GM18870 (cell line): ENCODE measurements around the gene TRPC1.
"Not testable (repeated sequence)": the region's sequence is repeated elsewhere in the genome, so short reads cannot be mapped to it uniquely, and the experiment has no call there.

ENCODE experiments used
- ATAC-seq: cut with Tn5 transposase; IDR thresholded peaks from one replicate; pipeline ENCODE4 v1.9.1; 2021; ENCODE audit warnings: moderate library complexity; ENCODE audit not compliant: unreplicated experiment

Gene TRPC1

GRCh38 chr3:142723968-142724681, at the start of gene TRPC1:
Gene TRPC1, plus strand, starts transcription at chr3:142724034. Its CDS starts 526 bp downstream, at chr3:142724560.
- ATAC-seq, result peak; percentile 78

GRCh38 chr3:142676151-142676550, 47.7 kb upstream of the TRPC1 start:
- no peak for ATAC-seq

DNA sequence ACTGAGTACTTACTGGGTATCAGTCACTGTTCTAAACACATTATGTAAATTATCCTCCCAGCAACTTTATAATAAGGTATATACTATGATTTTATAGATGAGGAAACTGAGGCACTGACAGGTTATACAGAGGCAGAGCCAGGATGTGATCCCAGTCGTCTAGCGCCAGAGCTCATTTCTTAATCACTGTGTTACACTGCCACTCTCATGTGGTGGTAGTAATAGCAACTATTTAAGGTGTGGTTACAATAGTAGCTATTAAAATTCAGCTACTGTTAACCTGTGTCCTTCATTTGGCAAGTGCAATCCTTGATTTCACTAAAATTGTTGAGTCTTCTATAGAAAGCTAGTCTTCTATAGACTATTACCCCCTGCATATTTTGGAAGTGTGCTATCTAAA, 43.1 kb upstream of the TRPC1 start:
- no peak for ATAC-seq

- ATAC-seq, result no peak
Measured at GRCh38 chr3:142690613-142691012, 33.2 kb upstream of the TRPC1 start.

DNA sequence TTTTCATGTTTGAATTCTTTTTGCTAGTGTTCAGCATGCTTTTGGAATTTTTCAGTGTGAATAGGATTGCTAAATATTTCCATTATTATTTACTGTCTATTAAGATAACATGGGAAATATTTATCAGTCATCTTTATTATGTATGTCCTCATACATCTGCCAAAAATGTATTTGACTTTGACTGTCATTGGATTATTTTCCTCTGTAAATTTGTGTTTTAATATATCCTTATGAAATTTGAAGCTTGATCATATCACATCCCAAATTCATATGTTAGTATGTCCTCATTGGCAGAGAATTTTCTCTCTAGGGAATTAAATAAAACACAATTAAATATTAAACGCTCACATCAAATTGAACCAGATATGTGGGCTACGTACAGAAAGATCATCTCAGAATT, 32.3 kb upstream of the TRPC1 start:
- no peak for ATAC-seq

DNA sequence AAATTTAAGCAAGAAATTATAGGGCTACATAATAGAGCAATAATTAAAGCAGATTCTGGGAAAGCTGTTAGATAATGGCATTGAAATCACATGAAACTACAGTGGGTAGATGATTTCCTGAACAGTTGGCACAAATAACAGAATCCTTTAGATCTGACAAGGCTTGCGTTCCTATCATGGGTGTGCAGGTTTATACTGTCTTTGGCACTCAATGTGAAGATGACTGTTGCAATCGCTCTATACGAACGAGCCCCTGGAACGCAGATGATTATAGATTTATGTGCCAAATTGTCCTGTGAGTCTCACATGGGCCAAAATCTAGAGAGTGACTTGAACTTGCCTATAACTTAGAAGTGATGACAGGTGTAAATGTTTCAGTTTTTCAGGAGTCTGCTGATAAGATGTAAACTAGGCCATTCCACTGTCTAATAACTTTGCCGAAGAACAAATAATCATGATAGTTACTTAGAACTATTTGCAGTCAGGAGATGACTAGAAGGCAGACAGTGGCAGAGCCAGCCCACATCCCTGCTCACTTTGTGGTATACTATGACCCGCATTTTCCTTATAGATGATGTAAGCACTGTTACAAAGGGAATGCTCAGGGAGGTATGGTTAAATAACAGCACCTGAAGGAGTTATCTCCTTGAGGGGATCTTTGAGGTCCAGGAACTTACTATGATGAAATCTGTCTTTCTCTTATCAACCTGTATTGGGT, 30.5 kb upstream of the TRPC1 start:
- no peak for ATAC-seq

- ATAC-seq, result no peak
Measured at GRCh38 chr3:142694225-142694624, 29.6 kb upstream of the TRPC1 start.

- no peak for ATAC-seq
Measured at GRCh38 chr3:142705198-142705597, 18.6 kb upstream of the TRPC1 start.

- no peak for ATAC-seq
Measured at GRCh38 chr3:142706321-142707127, 17.3 kb upstream of the TRPC1 start.

DNA sequence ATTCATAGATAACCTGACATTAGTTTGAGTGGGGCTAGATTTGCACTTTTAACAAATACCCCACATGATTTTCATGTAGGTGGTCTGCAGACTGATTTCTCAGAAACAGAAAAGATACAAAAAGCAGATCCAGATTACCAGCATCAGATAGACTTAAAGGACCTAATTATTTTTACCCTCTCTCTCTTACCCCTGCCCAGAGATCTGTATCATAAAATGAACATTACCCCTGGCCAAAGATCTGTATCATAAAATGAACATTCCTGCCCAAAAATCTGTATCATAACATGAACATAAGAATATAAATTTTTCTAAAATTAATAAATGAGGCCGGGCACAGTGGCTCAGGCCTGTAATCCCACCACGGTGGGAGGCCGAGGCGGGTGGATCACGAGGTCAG, 14.6 kb upstream of the TRPC1 start:
- no peak for ATAC-seq

GRCh38 chr3:142714882-142715281, 9.0 kb upstream of the TRPC1 start:
- ATAC-seq, result not testable (repeated sequence)

- no peak for ATAC-seq
Measured at GRCh38 chr3:142716102-142716501, 7.7 kb upstream of the TRPC1 start.

DNA sequence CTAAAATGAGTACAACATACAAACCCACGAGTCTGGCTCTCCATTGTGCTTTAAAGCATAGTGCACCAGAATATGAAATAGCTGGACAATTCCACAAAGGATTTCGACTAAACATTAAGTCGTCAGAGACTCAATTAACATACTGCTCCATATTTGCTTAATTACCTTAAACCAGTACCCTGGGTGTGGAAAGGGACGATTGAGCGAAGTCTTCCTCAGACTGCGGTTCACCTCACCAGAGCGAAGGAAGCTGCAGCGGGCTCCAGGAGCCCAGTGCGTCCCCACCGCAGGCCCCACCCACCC, 218 bp upstream of the TRPC1 start:
- ATAC-seq, result peak; percentile 23

DNA sequence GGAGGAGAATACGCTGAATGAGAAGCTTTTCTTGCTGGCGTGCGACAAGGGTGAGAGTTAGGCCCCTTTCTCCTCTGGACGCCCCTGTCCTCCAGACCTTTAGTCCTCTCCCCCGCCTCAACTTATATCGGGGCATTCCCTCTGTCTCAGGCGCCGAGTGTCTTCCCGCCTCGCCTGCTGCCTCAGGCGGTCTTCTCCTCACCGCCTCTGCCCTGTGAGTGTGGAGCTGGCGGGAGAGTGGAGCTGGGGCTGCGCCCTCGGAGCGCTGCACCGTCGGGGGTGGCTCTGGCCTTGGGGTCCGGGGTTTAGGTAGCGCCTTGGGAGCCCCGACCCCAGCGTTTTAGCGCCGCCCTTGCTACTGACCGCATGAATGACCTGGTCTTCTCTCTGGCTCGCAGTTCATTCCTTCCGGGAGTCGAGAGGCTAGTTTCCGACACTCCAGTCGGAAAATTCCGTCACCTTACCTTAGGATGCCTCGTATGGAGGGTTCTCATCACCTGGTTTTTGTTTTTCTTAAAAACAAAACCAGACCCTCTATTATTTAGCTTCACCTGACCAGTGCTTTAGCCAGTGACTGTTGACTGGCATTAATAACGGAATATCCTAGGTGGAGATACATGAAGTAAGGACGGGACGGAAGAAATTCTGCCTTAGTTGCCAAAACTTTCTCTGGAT, 985 bp downstream of the TRPC1 start:
- ATAC-seq, result peak; percentile 21

DNA sequence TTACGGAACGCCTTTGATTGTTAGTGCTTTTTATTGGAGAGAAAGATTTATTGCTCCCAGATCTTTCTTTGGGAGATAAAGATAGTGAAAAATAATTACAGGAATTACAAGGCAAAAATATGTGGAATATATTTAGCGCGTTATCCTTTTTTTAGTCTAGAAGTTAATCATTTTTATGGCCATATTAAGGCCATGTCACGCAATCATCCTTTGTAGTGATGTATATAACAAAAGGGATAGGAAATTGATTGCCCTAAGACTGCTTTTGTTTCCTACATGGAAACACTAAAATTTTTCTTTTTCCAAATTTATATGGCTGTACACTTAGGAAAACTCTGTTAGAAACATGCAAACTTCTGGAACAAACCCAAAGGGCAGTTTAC, 1.5 kb downstream of the TRPC1 start:
- ATAC-seq, result no peak

DNA sequence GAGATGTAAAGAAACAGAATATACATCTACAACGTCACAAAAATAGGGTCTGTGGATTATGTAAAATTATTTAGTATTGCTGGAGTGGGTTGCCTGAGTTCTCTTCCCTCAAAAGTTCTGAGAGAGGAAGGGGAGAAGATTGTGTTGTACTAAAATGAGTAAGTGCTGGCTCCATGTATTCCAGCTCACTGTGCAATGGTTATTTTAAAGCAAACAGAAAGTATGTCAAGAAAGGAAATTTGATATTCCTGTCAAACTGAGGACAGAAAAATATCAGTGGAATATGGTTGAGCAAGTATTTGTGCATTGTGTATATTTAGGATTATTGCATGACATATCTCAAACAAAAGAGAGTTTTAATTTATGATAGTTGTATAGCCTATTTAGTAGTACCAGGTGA, 2.2 kb downstream of the TRPC1 start:
- no peak for ATAC-seq

DNA sequence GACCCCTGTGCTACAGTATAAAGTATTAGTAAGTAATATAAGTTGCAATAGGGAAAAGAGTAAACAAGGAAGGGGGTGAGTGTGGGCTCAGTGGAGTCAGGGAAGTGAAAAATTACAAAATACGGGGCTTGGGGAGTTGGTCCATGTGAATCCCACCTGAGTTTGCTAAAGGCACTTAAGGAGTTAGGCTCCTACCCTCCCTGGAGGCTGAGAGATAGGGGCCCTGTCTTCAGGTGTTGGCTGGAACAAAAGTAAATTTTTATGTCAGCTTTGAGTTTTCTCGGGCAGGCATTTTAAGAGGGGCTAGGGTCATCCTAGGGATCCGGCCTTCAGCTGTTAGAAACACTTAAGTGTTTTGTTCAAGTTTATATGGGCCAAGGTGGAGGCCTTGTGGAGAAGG, 8.2 kb downstream of the TRPC1 start:
- no peak for ATAC-seq

- no peak for ATAC-seq
Measured at GRCh38 chr3:142734834-142735233, 11.0 kb downstream of the TRPC1 start.

GRCh38 chr3:142735462-142735861, 11.6 kb downstream of the TRPC1 start:
- no peak for ATAC-seq

DNA sequence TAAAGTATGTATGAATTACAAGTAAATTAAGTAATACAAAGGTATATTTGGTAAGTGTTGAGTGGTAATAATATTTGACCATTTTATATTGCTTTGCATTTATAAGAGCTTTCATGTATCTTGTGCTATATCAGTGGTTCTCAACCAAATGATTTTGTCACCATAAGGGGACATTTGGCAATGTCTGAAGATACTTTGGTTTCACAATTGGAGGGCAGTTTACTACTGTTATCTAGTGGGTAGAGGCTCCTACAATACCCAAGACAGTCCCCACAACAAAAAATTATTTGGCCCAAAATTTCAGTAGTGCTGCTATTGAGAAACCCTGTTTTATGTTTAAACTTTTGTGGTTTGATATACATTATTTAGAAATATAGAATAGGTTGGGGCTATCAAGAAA, 14.6 kb downstream of the TRPC1 start:
- ATAC-seq, result no peak

GRCh38 chr3:142746646-142747045, 22.8 kb downstream of the TRPC1 start:
- ATAC-seq, result no peak
